K562 (cell line): ENCODE data around the gene DYNC2LI1. TPM values are rescaled to one million over a fixed set of nuclear protein-coding genes. Genes with fewer than 3 reads are reported as not detected.

ENCODE experiments used
- ATF7 ChIP-seq: fragments of 450-650 bp; IDR thresholded peaks from 2 replicates; pipeline ENCODE4 v1.7.1; 2014; ENCODE audit warnings: mild to moderate bottlenecking, moderate library complexity
- REST ChIP-seq, 2 experiments: fragments of 450-650 bp; formaldehyde crosslinking in 1 of 2; IDR thresholded peaks; 2 replicates each; pipeline versions ENCODE4 v1.4.0 to v1.6.1; 2014 to 2020; ENCODE audit warnings: mild to moderate bottlenecking in 2 of 2, borderline replicate concordance in 1 of 2, low read depth in 1 of 2
- polyA plus RNA-seq, 8 experiments: library from polyadenylated mRNA; depleted of rRNA in 4 of 8; stranded (reverse) in 5 of 8; unstranded in 3 of 8; fragments of >200 nt; fragmentation: Nextera tagmentation in 2 of 8; fragmentation: Illumina TruSeq in 1 of 8; extraction: Ambion mirVana in 2 of 8; extraction: Trizol in 1 of 8; gene quantifications; 2 replicates each; pipeline versions ENCODE4 v1.2.1 to v1.2.3, GENCODE V29; 2011 to 2014; ENCODE audit warnings: inconsistent platforms in 1 of 8, missing spikeins in 1 of 8
- total RNA-seq, 7 experiments: library from RNA; depleted of rRNA in 6 of 7; stranded (reverse); fragments of >200 nt in 6 of 7; fragmentation: Illumina TruSeq in 2 of 7; extraction: Trizol in 2 of 7; gene quantifications; 2 replicates each; pipeline versions ENCODE4 v1.2.1 to v1.2.3, GENCODE V29; 2011 to 2021; ENCODE audit warnings: low replicate concordance in 1 of 7

Gene DYNC2LI1
- total and polyA plus RNA-seq, 9 of the 15 experiments (the other 6 are each of a cell fraction or from before 2014, with no cell fraction given), result 12.5 to 42.2 (median 25.8) TPM

GRCh38 chr2:43776324-43776723, 2.5 kb downstream of the DYNC2LI1 start (continued):
- no peak for TF ChIP-seq REST (IDR thresholded peaks at IDR 0.05; ENCODE audit: borderline replicate concordance)
- no peak for TF ChIP-seq REST (CRISPR knock-in tag; IDR thresholded peaks at IDR 0.05; ENCODE audit: low read depth)
- TF ChIP-seq ATF7, result no peak
